CD4-positive, alpha-beta T cell treated with Interleukin-6 for 4 hours (primary cell): ENCODE measurements around the gene TNNT1.
A peak's percentile ranks its signal among the peaks of the same experiment; 100 is the strongest.
"Not testable (repeated sequence)": the region's sequence is repeated elsewhere in the genome, so short reads cannot be mapped to it uniquely, and the experiment has no call there.

Experiments used
- DNase-seq: peaks from one replicate; pipeline ENCODE4 v3.0.0-alpha.2; 2020; ENCODE audit warnings: mixed read lengths

Gene TNNT1

GRCh38 chr19:55136399-55137102, 12.5 kb downstream of the TNNT1 start:
- no peak for DNase-seq

GRCh38 chr19:55134736-55135135, 14.3 kb downstream of the TNNT1 start:
- DNase-seq, result no peak

GRCh38 chr19:55133639-55134444, 15.2 kb downstream of the TNNT1 start:
- DNase-seq, result no peak

GRCh38 chr19:55132453-55133129, 16.4 kb downstream of the TNNT1 start:
- no peak for DNase-seq

GRCh38 chr19:55131421-55131820, 17.6 kb downstream of the TNNT1 start:
- DNase-seq, result no peak

GRCh38 chr19:55119053-55119452, 30.0 kb downstream of the TNNT1 start:
- no peak for DNase-seq

GRCh38 chr19:55118401-55118991, 30.5 kb downstream of the TNNT1 start:
- peak; percentile 29 for DNase-seq

- DNase-seq, result peak; percentile 98
Measured at GRCh38 chr19:55117663-55118391, 31.2 kb downstream of the TNNT1 start.

- DNase-seq, result peak; percentile 9
Measured at GRCh38 chr19:55116859-55117662, 31.9 kb downstream of the TNNT1 start, which contains the start of gene PPP1R12C. TSS of gene PPP1R12C (minus strand) at chr19:55117637. CDS start at chr19:55117543, 94 bp downstream.

GRCh38 chr19:55116232-55116858, 32.7 kb downstream of the TNNT1 start:
- peak; percentile 60 for DNase-seq

- DNase-seq, result no peak
Measured at GRCh38 chr19:55115446-55116065, 33.5 kb downstream of the TNNT1 start.

GRCh38 chr19:55114566-55115145, 34.4 kb downstream of the TNNT1 start:
- DNase-seq, result no peak

- DNase-seq, result no peak
Measured at GRCh38 chr19:55113570-55114039, 35.4 kb downstream of the TNNT1 start.

GRCh38 chr19:55112777-55113569, 36.0 kb downstream of the TNNT1 start:
- DNase-seq, result no peak

- DNase-seq, result no peak
Measured at GRCh38 chr19:55112246-55112776, 36.7 kb downstream of the TNNT1 start.

- no peak for DNase-seq
Measured at GRCh38 chr19:55111238-55111831, 37.7 kb downstream of the TNNT1 start.

GRCh38 chr19:55109527-55110291, 39.3 kb downstream of the TNNT1 start:
- no peak for DNase-seq

GRCh38 chr19:55107252-55107651, 41.8 kb downstream of the TNNT1 start:
- DNase-seq, result not testable (repeated sequence)
